ENCODE measurements around the gene MAP3K7CL.
A peak's percentile ranks its signal among the peaks of the same experiment; 100 is the strongest.

Gene MAP3K7CL

DNA sequence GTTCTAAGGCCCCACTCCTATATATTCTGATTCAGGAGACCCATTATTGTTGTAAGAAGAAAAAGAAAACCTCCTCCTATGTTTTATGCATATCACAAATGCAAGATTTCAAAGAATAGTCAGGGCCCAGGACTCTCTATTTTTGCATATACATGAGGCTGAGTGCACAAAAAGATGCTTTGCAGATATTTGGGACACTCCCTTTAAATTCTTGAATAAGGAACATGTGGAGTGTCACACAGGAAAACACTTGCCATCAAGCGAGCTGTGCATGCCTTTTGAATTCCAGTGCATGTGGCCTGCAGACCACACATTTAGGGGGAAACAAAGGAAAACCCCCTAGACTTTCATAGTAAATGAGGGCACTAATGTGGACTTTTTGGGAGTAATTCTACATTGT is 5.6 kb downstream of the MAP3K7CL start:
- no peak overlapping the region for H3K4me3 ChIP-seq (ENCODE audit: low read length)

DNA sequence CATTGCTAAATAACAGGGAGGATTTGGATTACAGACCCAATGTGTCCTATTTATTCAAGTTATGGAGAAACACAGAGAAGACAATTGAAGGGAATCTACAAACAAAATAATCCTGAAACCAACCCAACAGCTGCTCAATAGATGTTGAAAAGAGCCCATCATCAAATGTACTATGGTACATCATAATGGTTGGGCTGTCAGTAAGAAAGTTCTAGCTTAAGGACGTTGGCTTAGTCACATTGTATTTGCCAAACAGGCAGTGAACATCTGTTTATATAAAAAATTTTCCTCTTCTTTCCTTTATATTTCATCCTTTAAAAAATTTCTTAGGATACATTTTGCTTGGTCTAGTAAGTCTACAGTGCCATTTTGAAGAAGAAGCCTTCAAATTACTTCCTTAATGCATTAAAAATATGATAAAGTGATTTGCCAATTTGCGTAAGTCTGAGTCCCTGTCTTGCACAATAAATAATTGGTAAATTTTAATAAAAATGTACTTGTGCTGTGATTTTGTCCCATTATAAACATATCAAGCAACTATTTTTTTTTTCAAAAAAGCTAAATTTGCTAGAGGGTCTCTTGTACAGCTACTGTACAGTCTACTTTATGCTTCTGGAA is 14.4 kb downstream of the MAP3K7CL start:
- peaks cover 61% of the 10 kb centered on the region for H3K4me1 ChIP-seq (ENCODE audit: control insufficient read depth, insufficient read depth, low read length)
- peak overlapping the region; percentile 59 for H3K4me2 ChIP-seq (ENCODE audit: low read length)
- no peaks in the 10 kb centered on the region for H3K9me3 ChIP-seq (replicated peaks; ENCODE audit: low read length)
- H3K4me3 ChIP-seq (ENCODE audit: low read length), result peak overlapping the region; percentile 7
- no peaks in the 10 kb centered on the region for H3K27me3 ChIP-seq (ENCODE audit: control insufficient read depth, insufficient read depth, low read length)
- H3K36me3 ChIP-seq (ENCODE audit: insufficient read depth, low read length), result no peaks in the 10 kb centered on the region
- H3K9ac ChIP-seq (ENCODE audit: low read depth, low read length), result peak overlapping the region; percentile 54

More for the DNA sequence above, 5.6 kb downstream of the MAP3K7CL start:
- Histone ChIP-seq H3K27me3 (ENCODE audit: control insufficient read depth, insufficient read depth, low read length) (no peaks in the 10 kb centered on the region), H3K36me3 (ENCODE audit: insufficient read depth, low read length) (no peaks in the 10 kb centered on the region), H3K4me1 (ENCODE audit: control insufficient read depth, insufficient read depth, low read length) (peaks cover 7% of the 10 kb centered on the region), H3K9ac (ENCODE audit: low read depth, low read length) (no peak overlapping the region), H3K9me3 (replicated peaks; ENCODE audit: low read length) (no peaks in the 10 kb centered on the region), H3K4me2 (ENCODE audit: low read length) (no peak overlapping the region)

DNA sequence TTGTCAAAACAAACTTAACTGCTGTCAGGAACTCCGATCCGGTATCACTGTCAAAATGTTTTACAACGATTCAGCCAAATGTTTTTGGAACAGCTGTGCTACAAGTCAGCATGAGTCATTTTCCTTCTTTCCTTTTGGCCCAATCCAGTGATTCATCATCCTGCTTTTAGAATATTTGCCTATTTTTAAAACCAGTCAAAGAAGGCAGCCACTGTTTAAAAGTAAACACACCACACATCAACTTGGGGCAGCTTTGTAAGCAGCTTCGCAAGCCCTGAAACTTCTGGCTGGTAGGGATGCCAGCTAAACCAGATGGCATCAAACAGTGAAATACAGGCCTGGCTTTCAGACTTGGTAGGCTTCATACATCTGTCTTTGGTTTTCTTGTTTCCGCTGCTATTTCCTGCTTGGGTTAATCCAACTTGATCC is 14.9 kb downstream of the MAP3K7CL start:
- Histone ChIP-seq H3K4me3 (ENCODE audit: low read length) (peak overlapping the region; percentile 28), H3K27me3 (ENCODE audit: control insufficient read depth, insufficient read depth, low read length) (no peaks in the 10 kb centered on the region), H3K4me2 (ENCODE audit: low read length) (peak overlapping the region; percentile 59), H3K36me3 (ENCODE audit: insufficient read depth, low read length) (no peaks in the 10 kb centered on the region), H3K4me1 (ENCODE audit: control insufficient read depth, insufficient read depth, low read length) (peaks cover 66% of the 10 kb centered on the region), H3K9me3 (replicated peaks; ENCODE audit: low read length) (no peaks in the 10 kb centered on the region), H3K9ac (ENCODE audit: low read depth, low read length) (peak overlapping the region; percentile 66)

GRCh38 chr21:29145852-29146453 is 15.5 kb downstream of the MAP3K7CL start:
- Histone ChIP-seq H3K36me3 (ENCODE audit: insufficient read depth, low read length) (no peaks in the 10 kb centered on the region), H3K4me2 (ENCODE audit: low read length) (peak overlapping the region; percentile 43), H3K27me3 (ENCODE audit: control insufficient read depth, insufficient read depth, low read length) (no peaks in the 10 kb centered on the region), H3K9ac (ENCODE audit: low read depth, low read length) (peak overlapping the region; percentile 66), H3K4me3 (ENCODE audit: low read length) (peak overlapping the region; percentile 37), H3K9me3 (replicated peaks; ENCODE audit: low read length) (no peaks in the 10 kb centered on the region), H3K4me1 (ENCODE audit: control insufficient read depth, insufficient read depth, low read length) (peaks cover 66% of the 10 kb centered on the region)

- Histone ChIP-seq H3K9me3 (replicated peaks; ENCODE audit: low read length) (no peaks in the 10 kb centered on the region), H3K4me2 (ENCODE audit: low read length) (peak overlapping the region; percentile 43), H3K27me3 (ENCODE audit: control insufficient read depth, insufficient read depth, low read length) (no peaks in the 10 kb centered on the region), H3K9ac (ENCODE audit: low read depth, low read length) (peak overlapping the region; percentile 66), H3K4me3 (ENCODE audit: low read length) (peak overlapping the region; percentile 37), H3K36me3 (ENCODE audit: insufficient read depth, low read length) (no peaks in the 10 kb centered on the region), H3K4me1 (ENCODE audit: control insufficient read depth, insufficient read depth, low read length) (peaks cover 66% of the 10 kb centered on the region)
Observed at GRCh38 chr21:29146726-29147125, 16.3 kb downstream of the MAP3K7CL start.

DNA sequence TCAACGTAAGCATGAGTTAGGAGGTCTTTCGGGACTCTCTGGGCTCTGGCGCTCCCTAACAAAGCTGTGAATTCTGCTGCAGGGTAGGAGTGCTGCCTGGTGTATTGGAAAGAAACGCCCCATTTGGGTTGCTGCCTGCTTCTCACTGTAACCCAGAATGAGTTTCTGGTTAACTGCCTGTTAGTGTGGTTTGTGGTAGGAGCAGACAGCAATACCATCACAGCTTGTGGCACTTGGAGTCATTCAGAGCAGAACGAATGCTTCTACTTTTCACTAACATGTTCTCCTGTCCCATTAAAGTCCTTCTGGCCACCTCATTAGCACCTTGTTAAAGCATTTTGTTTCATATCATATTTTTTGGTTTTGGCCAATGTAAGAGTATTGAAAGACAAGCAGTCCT is 18.1 kb downstream of the MAP3K7CL start:
- H3K4me1 ChIP-seq (ENCODE audit: control insufficient read depth, insufficient read depth, low read length), result peaks cover 66% of the 10 kb centered on the region
- no peaks in the 10 kb centered on the region for H3K27me3 ChIP-seq (ENCODE audit: control insufficient read depth, insufficient read depth, low read length)
- H3K4me3 ChIP-seq (ENCODE audit: low read length), result peak overlapping the region; percentile 15

GRCh38 chr21:29149808-29150425 is 19.5 kb downstream of the MAP3K7CL start:
- Histone ChIP-seq H3K4me3 (ENCODE audit: low read length) (no peak overlapping the region), H3K4me1 (ENCODE audit: control insufficient read depth, insufficient read depth, low read length) (peaks cover 52% of the 10 kb centered on the region), H3K27me3 (ENCODE audit: control insufficient read depth, insufficient read depth, low read length) (no peaks in the 10 kb centered on the region), H3K36me3 (ENCODE audit: insufficient read depth, low read length) (no peaks in the 10 kb centered on the region), H3K4me2 (ENCODE audit: low read length) (no peak overlapping the region), H3K9ac (ENCODE audit: low read depth, low read length) (no peak overlapping the region), H3K9me3 (replicated peaks; ENCODE audit: low read length) (no peaks in the 10 kb centered on the region)

More for the DNA sequence above, 18.1 kb downstream of the MAP3K7CL start:
- Histone ChIP-seq H3K4me2 (ENCODE audit: low read length) (peak overlapping the region; percentile 55), H3K9ac (ENCODE audit: low read depth, low read length) (peak overlapping the region; percentile 27), H3K36me3 (ENCODE audit: insufficient read depth, low read length) (no peaks in the 10 kb centered on the region), H3K9me3 (replicated peaks; ENCODE audit: low read length) (no peaks in the 10 kb centered on the region)

- Histone ChIP-seq H3K4me2 (ENCODE audit: low read length) (no peak overlapping the region), H3K9me3 (replicated peaks; ENCODE audit: low read length) (no peaks in the 10 kb centered on the region), H3K4me1 (ENCODE audit: control insufficient read depth, insufficient read depth, low read length) (peaks cover 47% of the 10 kb centered on the region), H3K9ac (ENCODE audit: low read depth, low read length) (no peak overlapping the region), H3K4me3 (ENCODE audit: low read length) (no peak overlapping the region), H3K36me3 (ENCODE audit: insufficient read depth, low read length) (no peaks in the 10 kb centered on the region), H3K27me3 (ENCODE audit: control insufficient read depth, insufficient read depth, low read length) (no peaks in the 10 kb centered on the region)
Observed at GRCh38 chr21:29151931-29152330, 21.5 kb downstream of the MAP3K7CL start.

GRCh38 chr21:29152916-29153315 is 22.5 kb downstream of the MAP3K7CL start:
- Histone ChIP-seq H3K9me3 (replicated peaks; ENCODE audit: low read length) (no peaks in the 10 kb centered on the region), H3K4me1 (ENCODE audit: control insufficient read depth, insufficient read depth, low read length) (peaks cover 37% of the 10 kb centered on the region), H3K27me3 (ENCODE audit: control insufficient read depth, insufficient read depth, low read length) (no peaks in the 10 kb centered on the region), H3K9ac (ENCODE audit: low read depth, low read length) (no peak overlapping the region), H3K36me3 (ENCODE audit: insufficient read depth, low read length) (no peaks in the 10 kb centered on the region), H3K4me2 (ENCODE audit: low read length) (no peak overlapping the region), H3K4me3 (ENCODE audit: low read length) (no peak overlapping the region)

- H3K9me3 ChIP-seq (replicated peaks; ENCODE audit: low read length), result no peaks in the 10 kb centered on the region
- no peaks in the 10 kb centered on the region for H3K27me3 ChIP-seq (ENCODE audit: control insufficient read depth, insufficient read depth, low read length)
- no peaks in the 10 kb centered on the region for H3K36me3 ChIP-seq (ENCODE audit: insufficient read depth, low read length)
- peaks cover 23% of the 10 kb centered on the region for H3K4me1 ChIP-seq (ENCODE audit: control insufficient read depth, insufficient read depth, low read length)
- no peak overlapping the region for H3K4me2 ChIP-seq (ENCODE audit: low read length)
- H3K9ac ChIP-seq (ENCODE audit: low read depth, low read length), result no peak overlapping the region
- H3K4me3 ChIP-seq (ENCODE audit: low read length), result no peak overlapping the region
Observed at GRCh38 chr21:29154270-29154669, 23.8 kb downstream of the MAP3K7CL start.

DNA sequence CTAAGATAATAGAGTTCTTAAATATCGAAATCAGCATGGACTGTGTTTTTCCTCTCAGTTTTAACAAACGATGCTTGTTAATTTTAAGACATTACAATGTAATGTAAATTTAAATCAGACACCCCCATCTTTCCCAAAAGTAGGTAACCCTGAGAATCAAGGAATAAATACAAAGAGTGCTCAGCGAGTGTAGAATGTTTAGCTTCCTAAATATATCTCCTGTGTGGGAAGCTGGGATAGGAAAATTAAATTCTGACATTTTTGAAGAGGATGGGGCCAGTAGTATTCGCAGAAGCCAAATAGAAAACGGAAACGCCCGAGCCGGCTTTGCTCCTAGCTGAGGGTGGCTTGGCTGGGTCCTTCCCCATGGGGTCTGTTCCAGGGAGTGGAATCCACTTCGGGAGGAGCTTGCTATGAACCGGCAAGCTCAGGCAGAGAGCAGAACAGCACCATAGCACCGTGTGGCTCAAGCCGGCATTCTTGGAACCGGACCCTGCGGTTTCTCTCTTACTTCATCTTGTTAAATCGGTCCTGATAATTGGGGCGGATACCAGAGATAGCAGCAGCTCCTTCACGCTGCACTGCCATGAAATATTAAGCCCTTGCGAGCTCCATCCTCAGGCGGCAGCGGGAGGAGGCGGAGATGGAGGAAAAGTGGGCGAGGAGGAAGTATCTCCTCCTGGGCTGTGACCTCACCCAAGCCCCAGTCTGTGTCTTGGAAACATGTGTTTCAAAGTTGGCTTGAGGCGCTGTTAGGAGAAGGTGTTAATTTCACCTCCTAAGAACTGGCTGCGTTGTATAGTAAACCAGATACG is 24.9 kb downstream of the MAP3K7CL start:
- no peaks in the 10 kb centered on the region for H3K9me3 ChIP-seq (replicated peaks; ENCODE audit: low read length)
- H3K36me3 ChIP-seq (ENCODE audit: insufficient read depth, low read length), result peaks cover 4% of the 10 kb centered on the region
- H3K4me2 ChIP-seq (ENCODE audit: low read length), result peak overlapping the region; percentile 80
- peak overlapping the region; percentile 74 for H3K9ac ChIP-seq (ENCODE audit: low read depth, low read length)
- no peaks in the 10 kb centered on the region for H3K27me3 ChIP-seq (ENCODE audit: control insufficient read depth, insufficient read depth, low read length)
- peaks cover 13% of the 10 kb centered on the region for H3K4me1 ChIP-seq (ENCODE audit: control insufficient read depth, insufficient read depth, low read length)
- peak overlapping the region; percentile 57 for H3K4me3 ChIP-seq (ENCODE audit: low read length)
